Measurements from ENCODE around the gene CAPN12. TPM values are rescaled to one million over a fixed set of nuclear protein-coding genes. Genes with fewer than 3 reads are reported as not detected.

The CAPN12 gene
- total RNA-seq, 1 donor from 2014 or later, result 1.3 TPM

DNA sequence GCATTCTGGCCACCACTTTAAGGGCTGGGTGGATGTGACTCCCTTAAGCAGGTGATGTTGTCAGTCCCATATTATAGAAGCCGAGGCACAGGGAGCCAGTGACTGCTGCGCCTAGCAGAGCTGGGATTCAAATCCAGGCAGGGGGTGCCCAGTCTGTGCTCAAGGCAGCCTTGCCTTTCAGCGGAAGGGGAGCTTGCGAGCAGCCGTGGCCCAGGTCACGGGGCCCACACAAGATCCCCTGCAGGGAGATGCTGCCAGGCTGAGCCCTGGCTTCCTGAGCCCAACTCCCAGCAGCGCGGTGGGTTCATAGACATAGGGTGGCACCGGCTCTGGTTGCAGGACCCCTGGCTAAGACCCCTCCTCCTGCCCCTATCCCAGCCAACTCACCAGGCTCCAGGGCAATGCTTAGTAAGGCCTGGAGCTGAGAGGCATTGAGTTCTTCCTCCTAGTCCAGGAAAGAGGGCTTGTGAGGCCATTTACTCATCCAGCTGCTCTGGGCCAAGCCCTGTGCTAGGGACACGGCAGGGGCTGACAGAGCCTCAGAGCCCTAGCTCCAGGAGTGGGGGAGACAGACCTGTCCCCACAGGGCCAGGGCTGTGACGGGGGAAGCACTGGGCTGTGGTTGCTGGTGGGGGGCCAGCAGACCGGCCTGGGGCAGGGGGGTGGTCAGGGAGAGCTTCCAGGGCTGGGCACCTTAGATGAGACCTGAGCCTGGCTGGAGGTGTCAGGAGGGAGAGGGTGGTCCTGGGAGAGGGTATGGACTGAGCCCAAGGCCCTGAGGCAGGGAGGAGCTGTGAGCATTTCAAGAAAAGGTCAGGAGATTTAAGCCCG lies 9.6 kb downstream of the CAPN12 start:
- Histone ChIP-seq H3K27me3 (ENCODE audit: control insufficient read depth, insufficient read depth, low read length) (peaks cover 2% of the 10 kb centered on the region), H3K4me3 (ENCODE audit: low read depth, low read length) (no peak overlapping the region), H3K36me3 (ENCODE audit: control insufficient read depth, insufficient read depth, low read length) (peaks cover 1% of the 10 kb centered on the region)
- no peak for DNase-seq (ENCODE audit: low read depth)
- TF ChIP-seq, protein P1, sequence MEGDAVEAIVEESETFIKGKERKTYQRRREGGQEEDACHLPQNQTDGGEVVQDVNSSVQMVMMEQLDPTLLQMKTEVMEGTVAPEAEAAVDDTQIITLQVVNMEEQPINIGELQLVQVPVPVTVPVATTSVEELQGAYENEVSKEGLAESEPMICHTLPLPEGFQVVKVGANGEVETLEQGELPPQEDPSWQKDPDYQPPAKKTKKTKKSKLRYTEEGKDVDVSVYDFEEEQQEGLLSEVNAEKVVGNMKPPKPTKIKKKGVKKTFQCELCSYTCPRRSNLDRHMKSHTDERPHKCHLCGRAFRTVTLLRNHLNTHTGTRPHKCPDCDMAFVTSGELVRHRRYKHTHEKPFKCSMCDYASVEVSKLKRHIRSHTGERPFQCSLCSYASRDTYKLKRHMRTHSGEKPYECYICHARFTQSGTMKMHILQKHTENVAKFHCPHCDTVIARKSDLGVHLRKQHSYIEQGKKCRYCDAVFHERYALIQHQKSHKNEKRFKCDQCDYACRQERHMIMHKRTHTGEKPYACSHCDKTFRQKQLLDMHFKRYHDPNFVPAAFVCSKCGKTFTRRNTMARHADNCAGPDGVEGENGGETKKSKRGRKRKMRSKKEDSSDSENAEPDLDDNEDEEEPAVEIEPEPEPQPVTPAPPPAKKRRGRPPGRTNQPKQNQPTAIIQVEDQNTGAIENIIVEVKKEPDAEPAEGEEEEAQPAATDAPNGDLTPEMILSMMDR (IDR thresholded peaks at IDR 0.05; ENCODE audit: insufficient read depth, low read length, poor library complexity, severe bottlenecking), result no peak

DNA sequence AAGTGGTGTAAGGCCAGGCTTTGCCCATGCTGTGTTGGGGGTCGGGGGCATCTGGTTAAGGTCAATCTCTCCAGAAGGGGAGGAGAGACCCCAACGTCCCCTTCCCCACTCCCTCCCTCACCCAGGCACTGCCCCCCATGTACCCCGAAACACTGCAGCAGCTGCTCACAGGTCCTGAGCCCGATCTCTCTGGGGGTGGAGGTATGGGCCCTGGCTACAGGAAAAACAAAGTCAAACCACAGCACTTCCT lies 10.2 kb downstream of the CAPN12 start:
- Histone ChIP-seq H3K27me3 (ENCODE audit: control insufficient read depth, insufficient read depth, low read length) (peaks cover 2% of the 10 kb centered on the region), H3K36me3 (ENCODE audit: control insufficient read depth, insufficient read depth, low read length) (peaks cover 1% of the 10 kb centered on the region), H3K4me3 (ENCODE audit: low read depth, low read length) (no peak overlapping the region)
- TF ChIP-seq, protein P1 (IDR thresholded peaks at IDR 0.05; ENCODE audit: insufficient read depth, low read length, poor library complexity, severe bottlenecking), result no peak
- DNase-seq (ENCODE audit: low read depth), result no peak

DNA sequence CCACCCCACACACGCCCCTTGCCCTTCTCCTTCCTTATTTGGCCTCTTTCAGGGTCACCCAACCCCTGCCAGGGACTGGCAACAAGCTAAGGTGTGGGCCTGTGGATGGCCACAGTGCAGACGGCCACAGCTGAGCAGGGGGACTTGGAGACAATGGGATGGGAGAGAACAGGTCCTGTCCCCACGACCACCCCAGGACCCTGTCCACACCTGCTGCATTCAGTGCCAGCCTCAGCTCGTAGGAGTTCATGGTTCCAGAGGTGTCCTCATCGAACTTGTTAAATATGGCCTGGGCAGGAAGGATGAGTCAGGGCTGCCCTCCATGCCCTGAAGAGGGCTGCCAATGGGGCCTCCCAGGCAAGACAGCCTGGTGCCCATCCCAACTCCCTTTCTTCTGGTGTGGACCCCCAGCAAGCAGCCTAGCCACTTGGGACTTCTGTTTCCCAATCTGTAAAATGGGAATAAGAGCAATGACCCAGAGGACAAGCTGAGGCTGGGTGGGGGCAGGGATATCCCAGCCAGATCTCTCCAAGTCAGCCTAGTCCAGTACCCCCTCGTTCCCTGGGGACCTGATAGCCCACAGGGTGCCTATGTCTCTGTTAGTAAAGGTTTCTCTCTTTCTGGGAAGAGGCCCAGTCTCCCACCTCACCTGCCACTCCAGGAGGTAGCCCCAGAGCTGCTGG lies 10.6 kb downstream of the CAPN12 start:
- TF ChIP-seq, protein P1 (IDR thresholded peaks at IDR 0.05; ENCODE audit: insufficient read depth, low read length, poor library complexity, severe bottlenecking), result no peak
- Histone ChIP-seq H3K27me3 (ENCODE audit: control insufficient read depth, insufficient read depth, low read length) (peaks cover 2% of the 10 kb centered on the region), H3K36me3 (ENCODE audit: control insufficient read depth, insufficient read depth, low read length) (peaks cover 1% of the 10 kb centered on the region), H3K4me3 (ENCODE audit: low read depth, low read length) (no peak overlapping the region)
- DNase-seq (ENCODE audit: low read depth), result no peak

DNA sequence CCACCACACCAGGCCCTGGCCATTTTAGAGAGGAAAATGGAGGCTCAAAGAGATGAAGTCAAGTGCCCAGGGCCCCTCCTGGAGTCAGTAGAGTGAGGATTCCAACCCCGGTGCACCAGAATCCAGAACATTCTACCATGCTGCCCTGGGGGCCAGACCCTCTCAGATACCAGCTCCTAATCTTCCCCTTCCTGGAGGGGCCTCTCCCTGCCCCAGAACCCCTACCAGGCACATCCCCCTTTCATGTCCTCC lies 11.1 kb downstream of the CAPN12 start:
- peaks cover 2% of the 10 kb centered on the region for H3K27me3 ChIP-seq (ENCODE audit: control insufficient read depth, insufficient read depth, low read length)
- DNase-seq (ENCODE audit: low read depth), result no peak
- H3K4me3 ChIP-seq (ENCODE audit: low read depth, low read length), result no peak overlapping the region
- peaks cover 1% of the 10 kb centered on the region for H3K36me3 ChIP-seq (ENCODE audit: control insufficient read depth, insufficient read depth, low read length)
- TF ChIP-seq, protein P1 (IDR thresholded peaks at IDR 0.05; ENCODE audit: insufficient read depth, low read length, poor library complexity, severe bottlenecking), result no peak

DNA sequence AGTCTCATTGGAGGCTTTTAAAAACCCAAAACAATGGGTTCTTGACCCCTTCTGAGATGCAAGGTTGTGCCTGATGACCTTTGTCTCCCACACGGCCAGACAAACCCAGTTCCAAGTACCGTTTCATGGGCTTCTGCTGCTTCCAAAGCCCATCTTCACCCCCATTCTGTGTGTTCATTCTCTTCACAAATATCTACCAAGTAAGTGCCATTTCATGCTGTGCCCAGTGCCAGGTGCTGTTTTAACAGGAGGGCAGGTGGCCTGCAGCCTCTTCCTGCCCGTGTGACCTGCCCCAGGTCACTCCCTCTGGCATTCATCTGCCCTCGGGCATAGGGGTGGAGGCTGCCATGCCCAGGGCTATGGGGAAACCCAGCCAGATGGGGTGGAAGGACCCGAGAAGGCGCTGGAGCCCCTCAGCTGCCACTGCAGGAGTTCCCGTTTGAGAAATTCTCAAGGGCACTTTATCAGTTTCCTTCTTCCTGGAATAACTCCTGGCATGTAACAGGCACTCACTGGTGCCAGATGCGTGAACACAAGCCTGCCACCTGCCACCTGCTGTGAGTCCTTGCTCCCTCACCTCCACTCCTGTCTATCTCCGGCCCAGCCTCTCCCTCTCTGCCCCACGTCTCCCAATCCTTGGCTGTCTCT lies 12.5 kb downstream of the CAPN12 start:
- TF ChIP-seq, protein P1 (IDR thresholded peaks at IDR 0.05; ENCODE audit: insufficient read depth, low read length, poor library complexity, severe bottlenecking), result no peak
- Histone ChIP-seq H3K36me3 (ENCODE audit: control insufficient read depth, insufficient read depth, low read length) (peaks cover 6% of the 10 kb centered on the region), H3K27me3 (ENCODE audit: control insufficient read depth, insufficient read depth, low read length) (peaks cover 2% of the 10 kb centered on the region), H3K4me3 (ENCODE audit: low read depth, low read length) (no peak overlapping the region)
- no peak for DNase-seq (ENCODE audit: low read depth)
